Osteocyte (in vitro differentiated cells): Measurements from ENCODE around the gene WFDC6. TPM values are rescaled to one million over a fixed set of nuclear protein-coding genes. Genes with fewer than 3 reads are reported as not detected.

Source experiments
- DNase-seq: peaks from one replicate; pipeline ENCODE4 v3.0.0; 2021; ENCODE audit warnings: mixed read lengths; ENCODE audit not compliant: unreplicated experiment; ENCODE audit errors: extremely low spot score
- H3K27ac Mint-ChIP-seq: one replicate; pipeline ENCODE4 v1.8.0; 2021; ENCODE audit warnings: mild to moderate bottlenecking, mixed read lengths; ENCODE audit not compliant: unreplicated experiment
- H3K27me3 Mint-ChIP-seq: one replicate; pipeline ENCODE4 v1.8.0; 2021; ENCODE audit warnings: mixed read lengths; ENCODE audit not compliant: unreplicated experiment
- H3K36me3 Mint-ChIP-seq: one replicate; pipeline ENCODE4 v1.8.0; 2021; ENCODE audit warnings: mixed read lengths; ENCODE audit not compliant: unreplicated experiment
- H3K4me1 Mint-ChIP-seq: one replicate; pipeline ENCODE4 v1.8.0; 2021; ENCODE audit warnings: mixed read lengths; ENCODE audit not compliant: unreplicated experiment
- H3K4me3 Mint-ChIP-seq: one replicate; pipeline ENCODE4 v1.8.0; 2021; ENCODE audit warnings: mild to moderate bottlenecking, moderate library complexity, mixed read lengths; ENCODE audit not compliant: unreplicated experiment
- H3K9me3 Mint-ChIP-seq: one replicate; pipeline ENCODE4 v1.8.0; 2021; ENCODE audit warnings: mixed read lengths; ENCODE audit not compliant: unreplicated experiment
- total RNA-seq: library from RNA; stranded (reverse); gene quantifications from 2 replicates; pipeline ENCODE4 v1.2.1, GENCODE V29; 2021
- TF ChIP-seq, protein P1 (sequence below): fragments of 200-600 bp; sonication (generic); IDR thresholded peaks from 2 replicates; pipeline ENCODE4 v1.5.0; 2021; ENCODE audit warnings: antibody characterized with exemption, mild to moderate bottlenecking, moderate library complexity

WFDC6 gene
- total RNA-seq, 1 donor from 2014 or later = not detected

DNA sequence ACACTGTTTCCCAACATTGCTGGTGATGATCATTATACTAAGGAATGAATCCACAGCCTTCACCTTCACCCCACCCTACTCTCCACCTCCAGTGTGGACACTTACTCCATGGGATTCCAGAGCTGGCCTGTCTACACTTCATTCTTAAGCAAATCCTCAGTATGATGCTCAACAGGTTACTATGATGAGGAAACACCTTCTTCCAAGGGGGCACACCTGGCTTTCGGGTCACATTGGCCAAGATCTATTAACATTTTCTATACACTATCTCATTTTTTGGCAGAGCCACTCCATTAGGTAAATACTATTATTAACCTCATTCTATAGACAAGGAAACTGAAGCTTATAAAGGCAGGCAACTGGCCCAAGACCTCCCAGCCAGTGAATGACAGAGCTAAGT, 15.9 kb upstream of the WFDC6 start:
- no peaks in the 10 kb centered on the region for H3K4me1 Mint-ChIP-seq
- H3K27ac Mint-ChIP-seq = no peak overlapping the region
- H3K4me3 Mint-ChIP-seq = no peak overlapping the region
- peaks cover 3% of the 10 kb centered on the region for H3K9me3 Mint-ChIP-seq
- no peaks in the 10 kb centered on the region for H3K27me3 Mint-ChIP-seq
- TF ChIP-seq, protein P1, sequence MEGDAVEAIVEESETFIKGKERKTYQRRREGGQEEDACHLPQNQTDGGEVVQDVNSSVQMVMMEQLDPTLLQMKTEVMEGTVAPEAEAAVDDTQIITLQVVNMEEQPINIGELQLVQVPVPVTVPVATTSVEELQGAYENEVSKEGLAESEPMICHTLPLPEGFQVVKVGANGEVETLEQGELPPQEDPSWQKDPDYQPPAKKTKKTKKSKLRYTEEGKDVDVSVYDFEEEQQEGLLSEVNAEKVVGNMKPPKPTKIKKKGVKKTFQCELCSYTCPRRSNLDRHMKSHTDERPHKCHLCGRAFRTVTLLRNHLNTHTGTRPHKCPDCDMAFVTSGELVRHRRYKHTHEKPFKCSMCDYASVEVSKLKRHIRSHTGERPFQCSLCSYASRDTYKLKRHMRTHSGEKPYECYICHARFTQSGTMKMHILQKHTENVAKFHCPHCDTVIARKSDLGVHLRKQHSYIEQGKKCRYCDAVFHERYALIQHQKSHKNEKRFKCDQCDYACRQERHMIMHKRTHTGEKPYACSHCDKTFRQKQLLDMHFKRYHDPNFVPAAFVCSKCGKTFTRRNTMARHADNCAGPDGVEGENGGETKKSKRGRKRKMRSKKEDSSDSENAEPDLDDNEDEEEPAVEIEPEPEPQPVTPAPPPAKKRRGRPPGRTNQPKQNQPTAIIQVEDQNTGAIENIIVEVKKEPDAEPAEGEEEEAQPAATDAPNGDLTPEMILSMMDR = no peak
- no peak for DNase-seq
- no peaks in the 10 kb centered on the region for H3K36me3 Mint-ChIP-seq

DNA sequence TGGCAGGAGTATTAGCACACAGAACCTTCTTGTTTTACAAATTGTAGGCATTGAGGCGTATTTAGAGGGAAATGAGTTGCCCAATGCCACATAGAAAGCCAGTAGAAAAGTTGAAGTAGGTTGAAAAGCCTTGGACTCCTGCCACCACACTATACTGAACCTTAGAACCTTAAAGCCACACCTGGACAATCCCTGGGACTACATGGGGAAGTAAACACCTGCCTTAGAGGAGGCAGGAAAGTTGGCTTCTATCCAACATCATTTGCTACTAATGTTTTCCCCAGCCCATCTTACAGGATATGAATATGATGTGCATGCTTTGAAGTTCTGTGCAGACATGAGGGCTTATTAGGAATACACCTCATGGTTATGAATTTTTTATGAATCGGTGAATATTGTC, 13.2 kb upstream of the WFDC6 start:
- H3K36me3 Mint-ChIP-seq = no peaks in the 10 kb centered on the region
- peaks cover 3% of the 10 kb centered on the region for H3K27me3 Mint-ChIP-seq
- H3K9me3 Mint-ChIP-seq = peaks cover 3% of the 10 kb centered on the region
- H3K4me3 Mint-ChIP-seq = no peak overlapping the region
- DNase-seq = no peak
- H3K27ac Mint-ChIP-seq = no peak overlapping the region
- H3K4me1 Mint-ChIP-seq = no peaks in the 10 kb centered on the region
- TF ChIP-seq, protein P1 = no peak

DNA sequence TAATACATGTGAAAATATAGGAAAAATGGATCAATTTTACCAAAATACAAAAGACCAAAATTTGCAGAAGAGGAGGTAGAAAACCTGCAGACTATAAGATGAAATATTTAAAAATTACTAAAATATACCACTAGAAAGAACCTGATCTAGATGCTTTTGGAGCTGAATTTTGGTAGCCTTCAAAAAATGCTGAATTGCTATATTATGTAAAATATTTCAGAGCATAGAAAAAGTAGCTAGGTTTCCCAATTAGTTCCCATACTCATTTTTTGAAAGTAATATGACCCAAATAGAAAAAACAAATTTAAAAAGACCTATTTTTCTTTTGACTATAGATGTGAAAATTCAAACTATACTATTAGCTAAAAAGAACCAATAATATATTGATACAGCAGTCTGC, 11.5 kb upstream of the WFDC6 start:
- Mint-ChIP-seq H3K4me1 (no peaks in the 10 kb centered on the region), H3K27me3 (peaks cover 6% of the 10 kb centered on the region), H3K27ac (no peak overlapping the region), H3K4me3 (no peak overlapping the region), H3K9me3 (peaks cover 3% of the 10 kb centered on the region), H3K36me3 (no peaks in the 10 kb centered on the region)
- no peak for DNase-seq
- TF ChIP-seq, protein P1 = no peak

DNA sequence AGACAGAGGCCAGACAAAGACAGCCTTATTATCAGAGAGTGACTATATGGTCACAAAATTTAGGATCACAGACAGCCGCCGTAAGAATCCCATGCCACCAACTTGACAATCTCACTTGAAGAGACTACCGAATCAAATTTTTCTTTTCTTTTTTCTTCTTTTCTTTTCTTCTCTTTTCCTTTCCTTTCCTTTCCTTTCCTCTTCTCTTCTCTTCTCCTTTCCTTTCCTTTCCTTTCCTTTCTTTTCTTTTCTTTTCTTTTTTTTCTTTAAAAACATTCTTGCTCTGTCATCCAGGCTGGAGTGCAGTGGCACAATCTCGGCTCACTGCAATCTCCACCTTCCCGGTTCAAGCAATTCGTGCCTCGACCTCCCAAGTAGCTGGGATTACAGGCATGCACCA, 9.1 kb upstream of the WFDC6 start:
- Mint-ChIP-seq H3K36me3 (no peaks in the 10 kb centered on the region), H3K9me3 (peaks cover 3% of the 10 kb centered on the region), H3K27me3 (peaks cover 13% of the 10 kb centered on the region), H3K27ac (no peak overlapping the region), H3K4me1 (no peaks in the 10 kb centered on the region), H3K4me3 (no peak overlapping the region)
- DNase-seq = no peak
- TF ChIP-seq, protein P1 = no peak

DNA sequence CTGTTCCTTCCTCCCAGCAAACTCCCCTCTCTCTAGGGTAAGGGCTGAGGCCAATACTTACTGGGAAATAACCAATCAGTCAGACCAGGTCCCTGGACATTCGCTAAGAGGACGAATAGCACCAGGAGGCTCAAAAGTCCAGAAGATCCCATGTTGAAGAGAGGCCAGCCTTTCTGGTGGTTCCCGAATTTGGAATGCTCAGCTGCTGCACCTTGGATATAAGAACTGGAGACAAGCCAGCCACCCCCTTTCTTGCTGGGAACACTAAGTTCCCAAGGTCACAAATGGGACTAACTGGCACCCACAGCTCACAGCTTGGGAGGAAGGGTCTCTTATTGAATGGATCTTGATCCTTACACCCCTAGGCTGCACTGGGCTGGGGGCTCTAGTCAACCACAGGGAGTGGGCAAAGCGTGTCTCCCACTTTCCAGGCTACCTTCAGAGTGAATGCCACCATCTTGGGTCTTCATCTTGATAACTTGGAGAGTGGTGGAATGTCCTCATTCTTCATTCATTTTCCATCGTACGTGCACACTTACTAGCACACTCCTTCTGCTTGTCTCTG, 8.0 kb upstream of the WFDC6 start, which contains the start of gene EPPIN:
Gene EPPIN (minus strand): TSS at position 196 of the 565 bp plus-strand sequence. CDS start 44 bp downstream, at position 152.
- Mint-ChIP-seq H3K27ac (no peak within 1 kb of the TSS), H3K36me3 (no peaks in the 10 kb centered on the region), H3K4me1 (no peaks in the 10 kb centered on the region), H3K4me3 (no peak within 1 kb of the TSS), H3K27me3 (peaks cover 13% of the 10 kb centered on the region), H3K9me3 (peaks cover 3% of the 10 kb centered on the region)
- TF ChIP-seq, protein P1 = no peak
- no peak for DNase-seq
